VCaP (cell line): ENCODE data around the gene ZNF438.
A peak's percentile ranks its signal among the peaks of the same experiment; 100 is the strongest.

ENCODE experiments used
- H3K27ac ChIP-seq: fragments of 450-650 bp; 2 replicates; pipeline ENCODE4 v1.5.1; 2017
- CTCF ChIP-seq: fragments of 450-650 bp; conservative IDR thresholded peaks from 2 replicates; pipeline ENCODE4 v1.5.1; 2017; ENCODE audit warnings: mild to moderate bottlenecking, moderate library complexity

The ZNF438 gene, protein sequence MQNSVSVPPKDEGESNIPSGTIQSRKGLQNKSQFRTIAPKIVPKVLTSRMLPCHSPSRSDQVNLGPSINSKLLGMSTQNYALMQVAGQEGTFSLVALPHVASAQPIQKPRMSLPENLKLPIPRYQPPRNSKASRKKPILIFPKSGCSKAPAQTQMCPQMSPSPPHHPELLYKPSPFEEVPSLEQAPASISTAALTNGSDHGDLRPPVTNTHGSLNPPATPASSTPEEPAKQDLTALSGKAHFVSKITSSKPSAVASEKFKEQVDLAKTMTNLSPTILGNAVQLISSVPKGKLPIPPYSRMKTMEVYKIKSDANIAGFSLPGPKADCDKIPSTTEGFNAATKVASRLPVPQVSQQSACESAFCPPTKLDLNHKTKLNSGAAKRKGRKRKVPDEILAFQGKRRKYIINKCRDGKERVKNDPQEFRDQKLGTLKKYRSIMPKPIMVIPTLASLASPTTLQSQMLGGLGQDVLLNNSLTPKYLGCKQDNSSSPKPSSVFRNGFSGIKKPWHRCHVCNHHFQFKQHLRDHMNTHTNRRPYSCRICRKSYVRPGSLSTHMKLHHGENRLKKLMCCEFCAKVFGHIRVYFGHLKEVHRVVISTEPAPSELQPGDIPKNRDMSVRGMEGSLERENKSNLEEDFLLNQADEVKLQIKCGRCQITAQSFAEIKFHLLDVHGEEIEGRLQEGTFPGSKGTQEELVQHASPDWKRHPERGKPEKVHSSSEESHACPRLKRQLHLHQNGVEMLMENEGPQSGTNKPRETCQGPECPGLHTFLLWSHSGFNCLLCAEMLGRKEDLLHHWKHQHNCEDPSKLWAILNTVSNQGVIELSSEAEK

GRCh38 chr10:31031558-31032257 lies at the start of gene ZNF438:
TSS of gene ZNF438 (minus strand) at chr10:31031865. CDS start at chr10:30877034, 154,831 bp downstream.
- TF ChIP-seq CTCF = peak; percentile 71
- H3K27ac ChIP-seq = peak within 1 kb of the TSS; percentile 79

DNA sequence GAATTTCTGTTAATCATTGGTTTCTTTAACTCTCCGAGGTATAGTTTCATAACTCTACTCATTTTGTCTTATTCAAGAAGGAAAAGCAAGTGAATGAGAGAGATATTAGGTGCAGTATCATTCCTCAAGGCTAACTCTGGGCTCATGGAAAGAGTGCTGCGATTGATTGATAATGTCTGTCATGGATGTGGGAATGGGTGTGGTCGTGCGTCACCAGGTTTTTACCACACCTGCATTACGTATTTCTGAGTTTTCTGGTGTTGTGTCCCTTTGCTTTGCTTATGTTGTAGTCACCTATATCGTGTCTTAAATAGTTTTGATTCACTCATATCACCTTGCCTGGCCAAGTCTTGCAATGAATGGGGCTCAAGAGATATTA lies 44.9 kb upstream of the ZNF438 start:
- no peak overlapping the region for H3K27ac ChIP-seq
- no peak for TF ChIP-seq CTCF

GRCh38 chr10:31075881-31076609 lies 44.4 kb upstream of the ZNF438 start:
- TF ChIP-seq CTCF = no peak

DNA sequence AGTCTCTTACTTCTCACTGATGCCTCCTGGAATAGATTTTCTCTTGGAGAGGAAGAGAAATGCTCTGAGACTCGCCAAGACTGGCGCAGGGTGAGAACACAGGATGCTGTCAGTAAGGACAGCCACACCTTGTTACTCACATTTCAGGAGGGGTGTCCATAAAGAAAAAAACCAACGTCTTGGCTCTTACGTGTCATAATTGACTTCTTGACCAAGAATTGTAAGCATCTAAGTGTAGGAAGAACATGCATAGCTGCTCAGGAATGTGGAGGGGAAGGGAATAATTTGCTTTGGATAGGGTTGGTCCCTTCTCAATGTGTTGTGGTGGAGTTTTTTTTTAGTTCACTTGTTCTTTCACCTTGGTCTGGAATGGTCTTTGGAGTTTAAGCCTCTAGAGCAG lies 43.8 kb upstream of the ZNF438 start:
- TF ChIP-seq CTCF = no peak
- H3K27ac ChIP-seq = no peak overlapping the region

More at GRCh38 chr10:31075881-31076609, 44.4 kb upstream of the ZNF438 start:
- H3K27ac ChIP-seq = no peak overlapping the region

GRCh38 chr10:31074722-31075086 lies 43.0 kb upstream of the ZNF438 start:
- peak overlapping the region; percentile 21; the same call in 1 of the 2 replicates for H3K27ac ChIP-seq
- no peak for TF ChIP-seq CTCF

GRCh38 chr10:31073996-31074721 lies 42.5 kb upstream of the ZNF438 start:
- peak overlapping the region; percentile 21; the same call in 1 of the 2 replicates for H3K27ac ChIP-seq
- no peak for TF ChIP-seq CTCF
